ENCODE data around the gene RAB20. TPM values are rescaled to one million over a fixed set of nuclear protein-coding genes. Genes with fewer than 3 reads are reported as not detected.

The RAB20 gene
- total RNA-seq, 6 experiments from 2014 or later = 12.5 to 47.2 (median 36.3) TPM

DNA sequence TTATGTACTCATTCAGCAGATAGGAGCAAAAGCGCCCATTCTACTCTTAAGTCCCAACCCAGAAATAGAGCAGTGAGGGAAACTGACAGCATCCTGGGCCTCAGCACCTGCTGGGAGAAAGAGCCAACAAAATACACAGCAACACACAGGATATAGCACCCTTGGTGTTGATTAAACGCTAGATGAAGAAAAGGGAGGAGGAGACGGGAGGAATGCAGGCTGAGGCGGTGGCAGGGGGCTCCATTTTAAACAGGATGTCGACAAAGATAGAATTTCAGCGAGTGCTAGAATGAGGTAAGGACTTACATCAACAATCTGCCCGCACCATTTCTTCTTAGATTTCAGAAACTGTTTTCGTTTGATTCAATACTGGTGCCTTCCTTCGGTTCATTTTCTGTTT is 4.6 kb upstream of the RAB20 start:
- WGBS (ENCODE audit: insufficient coverage, low coverage, low lambda C conversion rate, missing lambda C conversion rate) = 93% methylated on average over 9 of the region's 9 CpGs
- no peak for TF ChIP-seq POLR2A (IDR thresholded peaks at IDR 0.05)
- TF ChIP-seq, protein P1, sequence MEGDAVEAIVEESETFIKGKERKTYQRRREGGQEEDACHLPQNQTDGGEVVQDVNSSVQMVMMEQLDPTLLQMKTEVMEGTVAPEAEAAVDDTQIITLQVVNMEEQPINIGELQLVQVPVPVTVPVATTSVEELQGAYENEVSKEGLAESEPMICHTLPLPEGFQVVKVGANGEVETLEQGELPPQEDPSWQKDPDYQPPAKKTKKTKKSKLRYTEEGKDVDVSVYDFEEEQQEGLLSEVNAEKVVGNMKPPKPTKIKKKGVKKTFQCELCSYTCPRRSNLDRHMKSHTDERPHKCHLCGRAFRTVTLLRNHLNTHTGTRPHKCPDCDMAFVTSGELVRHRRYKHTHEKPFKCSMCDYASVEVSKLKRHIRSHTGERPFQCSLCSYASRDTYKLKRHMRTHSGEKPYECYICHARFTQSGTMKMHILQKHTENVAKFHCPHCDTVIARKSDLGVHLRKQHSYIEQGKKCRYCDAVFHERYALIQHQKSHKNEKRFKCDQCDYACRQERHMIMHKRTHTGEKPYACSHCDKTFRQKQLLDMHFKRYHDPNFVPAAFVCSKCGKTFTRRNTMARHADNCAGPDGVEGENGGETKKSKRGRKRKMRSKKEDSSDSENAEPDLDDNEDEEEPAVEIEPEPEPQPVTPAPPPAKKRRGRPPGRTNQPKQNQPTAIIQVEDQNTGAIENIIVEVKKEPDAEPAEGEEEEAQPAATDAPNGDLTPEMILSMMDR (IDR thresholded peaks at IDR 0.05) = no peak
- no peak overlapping the region for H3K4me3 ChIP-seq
- H3K27me3 ChIP-seq = no peaks in the 10 kb centered on the region
- ATAC-seq (no peak), DNase-seq (no peak)
- intact Hi-C loops (cut with DNase I) = loop anchor here in 1 of 2 donors (10.0 kb wide), 1 partner anchor 111 kb away; no protein-coding TSS in a partner anchor
- no peak overlapping the region for H3K27ac ChIP-seq
- peaks cover 0 to 13% (median 5%) of the 10 kb centered on the region in 4 donors for H3K4me1 ChIP-seq
- H3K36me3 ChIP-seq = no peaks in the 10 kb centered on the region
- no peaks in the 10 kb centered on the region for H3K9me3 ChIP-seq

DNA sequence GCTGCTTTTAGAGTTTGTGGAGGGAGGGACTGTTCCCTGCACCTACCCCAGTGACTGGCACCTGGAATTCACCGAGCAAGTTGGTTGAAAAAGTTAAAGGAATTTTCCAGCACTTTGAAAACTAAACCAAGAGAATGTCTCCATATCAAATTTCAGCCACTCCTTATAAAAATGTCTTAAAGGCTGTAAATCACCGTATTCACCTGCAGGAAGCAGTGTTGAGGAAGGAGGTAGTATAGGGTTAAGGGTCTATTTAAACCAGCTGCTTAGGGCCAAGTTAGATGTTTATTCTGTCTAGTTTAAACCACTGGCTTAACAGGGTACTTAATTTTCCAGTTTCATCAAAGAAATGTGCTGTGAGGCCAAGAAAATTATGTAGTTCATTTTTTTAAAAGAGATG is 3.8 kb upstream of the RAB20 start:
- Histone ChIP-seq H3K27ac (no peak overlapping the region), H3K27me3 (no peaks in the 10 kb centered on the region), H3K36me3 (no peaks in the 10 kb centered on the region), H3K4me3 (no peak overlapping the region), H3K4me1 (peaks cover 0 to 13% (median 5%) of the 10 kb centered on the region in 4 donors), H3K9me3 (no peaks in the 10 kb centered on the region)
- DNase-seq (no peak), ATAC-seq (no peak)
- intact Hi-C loops (cut with DNase I) = loop anchor here in 1 of 2 donors (10.0 kb wide), 1 partner anchor 110 kb away; no protein-coding TSS in a partner anchor
- TF ChIP-seq POLR2A (IDR thresholded peaks at IDR 0.05) = no peak
- TF ChIP-seq, protein P1 (IDR thresholded peaks at IDR 0.05) = no peak
- 54% methylated on average over 2 of the region's 2 CpGs for WGBS (ENCODE audit: insufficient coverage, low coverage, low lambda C conversion rate, missing lambda C conversion rate)

DNA sequence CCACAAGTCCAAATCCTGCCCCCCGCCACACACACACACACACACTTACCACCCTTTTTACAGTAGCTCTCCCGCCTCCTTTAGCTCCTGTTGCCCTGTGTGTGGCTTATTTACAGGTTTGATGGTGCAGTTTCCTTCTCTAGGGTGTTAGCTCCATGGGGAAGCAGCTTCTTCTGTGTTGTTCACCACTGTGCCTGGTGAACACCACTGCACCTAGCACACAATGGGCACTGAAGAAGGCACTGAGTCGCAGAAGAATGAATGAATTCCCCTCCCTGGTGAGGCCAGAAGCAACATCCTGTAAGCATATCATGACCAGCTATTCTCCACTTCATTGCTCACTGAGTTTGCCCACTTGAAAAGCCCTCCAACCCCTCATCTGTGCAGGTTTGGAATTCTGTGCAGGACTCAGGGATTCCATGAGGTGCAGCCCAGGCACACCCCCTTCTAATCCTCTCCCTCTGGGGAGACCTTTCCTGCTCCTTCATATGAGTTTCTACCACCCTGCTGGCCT is 3.0 kb upstream of the RAB20 start:
- WGBS (ENCODE audit: insufficient coverage, low coverage, low lambda C conversion rate, missing lambda C conversion rate) = 75% methylated on average over 2 of the region's 3 CpGs
- intact Hi-C loops (cut with DNase I) = loop anchor here in 1 of 2 donors (10.0 kb wide), 1 partner anchor 110 kb away; no protein-coding TSS in a partner anchor

DNA sequence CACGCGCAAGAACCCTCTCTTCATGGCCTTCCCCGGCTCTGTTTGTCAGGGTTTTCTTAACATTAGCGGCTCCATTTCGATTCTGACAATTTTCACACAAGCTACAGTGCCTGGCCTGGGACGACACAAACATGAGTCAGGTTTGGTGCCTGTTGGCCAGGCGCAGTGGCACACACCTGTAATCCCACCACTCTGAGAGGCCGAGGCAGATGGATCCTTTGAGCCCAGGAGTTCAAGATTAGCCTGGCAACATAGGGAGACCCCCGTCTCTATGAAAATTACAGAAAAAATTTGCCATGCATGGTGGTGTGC is 1.9 kb upstream of the RAB20 start:
- ATAC-seq = no peak
- intact Hi-C loops (cut with DNase I) = loop anchor here in 1 of 2 donors (10.0 kb wide), 1 partner anchor 109 kb away; no protein-coding TSS in a partner anchor
- WGBS (ENCODE audit: insufficient coverage, low coverage, low lambda C conversion rate, missing lambda C conversion rate) = 37% methylated on average over 6 of the region's 9 CpGs
- Histone ChIP-seq H3K27me3 (no peaks in the 10 kb centered on the region), H3K4me3 (peak overlapping the region; percentile 84 to 96 (median 91)), H3K4me1 (peaks cover 0 to 28% (median 5%) of the 10 kb centered on the region in 4 donors), H3K9me3 (no peaks in the 10 kb centered on the region), H3K36me3 (no peaks in the 10 kb centered on the region), H3K27ac (peak overlapping the region in 2 of 3 donors; percentile 88 to 90)
- TF ChIP-seq, protein P1 (IDR thresholded peaks at IDR 0.05) = no peak
- TF ChIP-seq POLR2A (IDR thresholded peaks at IDR 0.05) = no peak
- DNase-seq = no peak

More for the DNA sequence above, 3.0 kb upstream of the RAB20 start:
- Histone ChIP-seq H3K27ac (no peak overlapping the region), H3K4me1 (peaks cover 0 to 18% (median 5%) of the 10 kb centered on the region in 4 donors), H3K27me3 (no peaks in the 10 kb centered on the region), H3K36me3 (no peaks in the 10 kb centered on the region), H3K9me3 (no peaks in the 10 kb centered on the region), H3K4me3 (no peak overlapping the region)
- ATAC-seq (no peak), DNase-seq (peak in 1 of 3 donors; percentile 8)
- TF ChIP-seq, protein P1 (IDR thresholded peaks at IDR 0.05) = no peak
- no peak for TF ChIP-seq POLR2A (IDR thresholded peaks at IDR 0.05)
